ENCODE measurements around the gene CAVIN4. TPM values are rescaled to one million over a fixed set of nuclear protein-coding genes. Genes with fewer than 3 reads are reported as not detected.

Gene CAVIN4
- total RNA-seq, 2 donors from 2014 or later = 0.21 to 0.27 TPM

DNA sequence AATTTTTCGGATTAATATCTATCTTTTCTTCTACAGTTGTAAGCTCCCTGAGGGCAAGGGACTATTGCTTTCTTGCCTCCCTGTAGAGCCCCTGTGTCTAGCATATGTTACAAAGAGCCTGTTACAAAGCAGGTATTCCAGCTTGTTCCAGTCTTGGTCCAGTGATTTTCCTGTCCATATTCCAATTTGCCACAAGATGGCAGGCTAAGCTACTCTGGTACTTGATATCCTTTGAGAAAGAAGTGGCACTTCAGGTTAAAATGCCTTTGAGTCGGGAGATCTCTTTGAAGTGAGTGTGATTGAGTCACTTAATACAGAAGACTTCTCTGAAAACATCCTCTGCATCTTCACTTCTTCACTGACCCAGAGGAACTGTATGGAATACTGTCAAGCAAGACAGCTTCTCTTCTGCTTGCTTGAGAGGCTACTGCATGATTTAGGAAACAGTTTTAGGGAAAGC is 24.5 kb downstream of the CAVIN4 start:
- Histone ChIP-seq H3K27me3 (replicated peaks; ENCODE audit: insufficient read depth) (no peaks in the 10 kb centered on the region), H3K27ac (no peak overlapping the region), H3K9me3 (no peaks in the 10 kb centered on the region), H3K36me3 (no peaks in the 10 kb centered on the region), H3K4me1 (ENCODE audit: control insufficient read depth in 1 of 2, low read depth in 2 of 2) (peaks cover 0 to 4% of the 10 kb centered on the region in 2 donors), H3K4me3 (no peak overlapping the region)
- TF ChIP-seq, protein P1, sequence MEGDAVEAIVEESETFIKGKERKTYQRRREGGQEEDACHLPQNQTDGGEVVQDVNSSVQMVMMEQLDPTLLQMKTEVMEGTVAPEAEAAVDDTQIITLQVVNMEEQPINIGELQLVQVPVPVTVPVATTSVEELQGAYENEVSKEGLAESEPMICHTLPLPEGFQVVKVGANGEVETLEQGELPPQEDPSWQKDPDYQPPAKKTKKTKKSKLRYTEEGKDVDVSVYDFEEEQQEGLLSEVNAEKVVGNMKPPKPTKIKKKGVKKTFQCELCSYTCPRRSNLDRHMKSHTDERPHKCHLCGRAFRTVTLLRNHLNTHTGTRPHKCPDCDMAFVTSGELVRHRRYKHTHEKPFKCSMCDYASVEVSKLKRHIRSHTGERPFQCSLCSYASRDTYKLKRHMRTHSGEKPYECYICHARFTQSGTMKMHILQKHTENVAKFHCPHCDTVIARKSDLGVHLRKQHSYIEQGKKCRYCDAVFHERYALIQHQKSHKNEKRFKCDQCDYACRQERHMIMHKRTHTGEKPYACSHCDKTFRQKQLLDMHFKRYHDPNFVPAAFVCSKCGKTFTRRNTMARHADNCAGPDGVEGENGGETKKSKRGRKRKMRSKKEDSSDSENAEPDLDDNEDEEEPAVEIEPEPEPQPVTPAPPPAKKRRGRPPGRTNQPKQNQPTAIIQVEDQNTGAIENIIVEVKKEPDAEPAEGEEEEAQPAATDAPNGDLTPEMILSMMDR (IDR thresholded peaks at IDR 0.05) = peak; percentile 35
- no peak for DNase-seq (ENCODE audit: low spot score)
- ATAC-seq (ENCODE audit: insufficient number of reproducible peaks, low FRiP score, low read depth) = no peak

DNA sequence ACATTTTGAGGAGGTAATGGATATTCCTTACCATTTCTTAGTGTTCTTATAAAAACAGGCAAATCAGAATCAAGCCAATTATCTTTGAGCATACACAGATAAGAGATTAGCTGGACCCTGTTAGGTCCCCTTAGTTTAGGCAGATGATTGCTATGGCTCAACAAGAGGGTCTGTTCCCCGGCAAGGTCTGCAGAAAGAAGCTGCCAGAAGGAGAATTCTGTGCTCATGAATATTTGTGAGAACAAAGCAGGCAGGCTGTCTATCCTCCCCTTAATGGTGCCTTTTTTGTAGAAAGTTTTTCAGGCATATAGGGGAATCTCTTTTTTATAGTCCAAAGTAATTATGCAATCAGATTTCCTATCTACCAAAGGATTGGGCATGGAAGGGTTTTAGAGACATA is 27.5 kb downstream of the CAVIN4 start:
- Histone ChIP-seq H3K27me3 (replicated peaks; ENCODE audit: insufficient read depth) (peaks cover 4% of the 10 kb centered on the region), H3K4me1 (ENCODE audit: control insufficient read depth in 1 of 2, low read depth in 2 of 2) (no peaks in the 10 kb centered on the region), H3K4me3 (no peak overlapping the region), H3K9me3 (no peaks in the 10 kb centered on the region), H3K27ac (no peak overlapping the region), H3K36me3 (no peaks in the 10 kb centered on the region)
- TF ChIP-seq, protein P1 (IDR thresholded peaks at IDR 0.05) = no peak
- ATAC-seq (ENCODE audit: insufficient number of reproducible peaks, low FRiP score, low read depth) (no peak), DNase-seq (ENCODE audit: low spot score) (no peak)

DNA sequence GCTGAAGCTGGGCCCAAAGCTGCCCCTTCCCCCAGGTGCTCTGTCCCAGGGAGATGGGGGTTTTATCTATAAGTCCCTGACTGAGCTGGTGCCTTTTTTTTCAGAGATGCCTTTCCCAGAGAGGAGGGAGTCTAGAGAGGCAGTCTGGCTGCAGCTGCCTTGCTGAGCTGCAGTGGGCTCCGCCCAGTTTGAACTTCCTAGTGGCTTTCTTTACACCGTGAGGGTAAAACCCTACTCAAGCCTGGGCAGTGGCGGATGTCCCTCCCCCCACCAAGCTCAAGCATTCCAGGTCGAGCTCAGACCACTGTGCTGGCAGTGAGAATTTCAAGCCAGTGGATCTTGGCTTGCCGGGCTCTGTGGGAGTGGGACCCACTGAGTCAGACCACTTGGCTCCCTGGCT is 41.3 kb downstream of the CAVIN4 start:
- TF ChIP-seq, protein P1 (IDR thresholded peaks at IDR 0.05) = no peak
- Histone ChIP-seq H3K36me3 (no peaks in the 10 kb centered on the region), H3K27ac (no peak overlapping the region), H3K4me1 (ENCODE audit: control insufficient read depth in 1 of 2, low read depth in 2 of 2) (no peaks in the 10 kb centered on the region), H3K9me3 (peaks cover 8% of the 10 kb centered on the region), H3K4me3 (no peak overlapping the region), H3K27me3 (replicated peaks; ENCODE audit: insufficient read depth) (no peaks in the 10 kb centered on the region)
- ATAC-seq (ENCODE audit: insufficient number of reproducible peaks, low FRiP score, low read depth) (no peak), DNase-seq (ENCODE audit: low spot score) (no peak)

DNA sequence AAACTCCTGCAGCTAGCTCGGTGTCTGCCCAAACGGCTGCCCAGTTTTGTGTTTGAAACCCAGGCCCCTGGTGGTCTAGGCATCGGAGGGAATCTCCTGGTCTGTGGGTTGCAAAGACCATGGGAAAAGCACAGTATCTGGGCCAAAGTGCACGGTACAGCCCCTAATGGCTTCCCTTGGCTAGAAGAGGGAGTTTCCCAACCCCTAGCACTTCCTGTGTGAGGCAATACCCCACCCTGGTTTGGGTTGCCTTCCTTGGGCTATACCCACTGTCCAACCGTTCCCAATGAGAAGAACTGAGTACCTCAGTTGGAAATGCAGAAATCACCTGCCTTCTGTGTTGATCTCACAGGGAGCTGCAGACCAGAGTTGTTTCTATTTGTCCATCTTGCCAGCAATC is 41.8 kb downstream of the CAVIN4 start:
- H3K4me1 ChIP-seq (ENCODE audit: control insufficient read depth in 1 of 2, low read depth in 2 of 2) = no peaks in the 10 kb centered on the region
- no peak overlapping the region for H3K4me3 ChIP-seq
- DNase-seq (ENCODE audit: low spot score) (no peak), ATAC-seq (ENCODE audit: insufficient number of reproducible peaks, low FRiP score, low read depth) (no peak)
- H3K9me3 ChIP-seq = peaks cover 8% of the 10 kb centered on the region
- H3K27me3 ChIP-seq (replicated peaks; ENCODE audit: insufficient read depth) = no peaks in the 10 kb centered on the region
- TF ChIP-seq, protein P1 (IDR thresholded peaks at IDR 0.05) = no peak
- no peaks in the 10 kb centered on the region for H3K36me3 ChIP-seq
- H3K27ac ChIP-seq = no peak overlapping the region

DNA sequence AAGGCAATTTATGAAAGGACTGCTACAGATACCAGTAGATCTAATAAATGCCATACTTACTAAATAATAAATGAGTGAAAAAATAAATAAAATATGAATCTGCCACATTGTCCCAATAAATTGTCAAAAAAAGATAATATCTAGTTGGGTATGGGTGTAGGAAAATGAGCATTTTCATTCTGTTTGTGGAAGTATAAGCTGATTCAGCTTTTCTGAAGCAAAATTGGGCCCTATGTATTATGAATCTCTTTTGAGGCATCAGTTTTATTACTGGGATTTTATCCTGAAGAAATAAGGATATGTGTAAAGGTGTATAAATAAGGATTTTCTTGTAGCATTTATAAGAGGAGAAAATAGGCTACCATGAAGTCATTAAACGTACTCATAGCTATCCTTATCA is 46.1 kb downstream of the CAVIN4 start:
- no peaks in the 10 kb centered on the region for H3K36me3 ChIP-seq
- H3K4me3 ChIP-seq = no peak overlapping the region
- no peaks in the 10 kb centered on the region for H3K27me3 ChIP-seq (replicated peaks; ENCODE audit: insufficient read depth)
- H3K27ac ChIP-seq = no peak overlapping the region
- DNase-seq (ENCODE audit: low spot score) (no peak), ATAC-seq (ENCODE audit: insufficient number of reproducible peaks, low FRiP score, low read depth) (no peak)
- TF ChIP-seq, protein P1 (IDR thresholded peaks at IDR 0.05) = no peak
- H3K4me1 ChIP-seq (ENCODE audit: control insufficient read depth in 1 of 2, low read depth in 2 of 2) = no peaks in the 10 kb centered on the region
- no peaks in the 10 kb centered on the region for H3K9me3 ChIP-seq
